Neural cell (in vitro differentiated cells): Measurements from ENCODE around the gene ANO4. TPM values are rescaled to one million over a fixed set of nuclear protein-coding genes. Genes with fewer than 3 reads are reported as not detected.

ENCODE experiments used
- H2AFZ ChIP-seq: fragments of 200-600, 300-800 bp; sonication (generic), shearing (Covaris generic); 2 replicates; pipeline ENCODE4 v1.6.0; 2014; ENCODE audit warnings: low read depth, mild to moderate bottlenecking, antibody characterized with exemption, low read length, moderate library complexity
- H3F3A ChIP-seq: fragments of 200-600 bp; shearing (Covaris generic); 2 replicates; pipeline ENCODE4 v1.6.1; 2016; ENCODE audit warnings: mild to moderate bottlenecking, moderate library complexity, mixed read lengths, antibody characterized with exemption, low read length; ENCODE audit not compliant: insufficient read depth, poor library complexity, severe bottlenecking
- H3K27ac ChIP-seq: fragments of 200-600, 300-800 bp; sonication (generic), shearing (Covaris generic); 2 replicates; pipeline ENCODE4 v1.5.1; 2014; ENCODE audit warnings: mild to moderate bottlenecking, low read length, moderate library complexity
- H3K27me3 ChIP-seq: fragments of 300-800, 200-600 bp; sonication (generic), shearing (Covaris generic); 2 replicates; pipeline ENCODE4 v1.6.0; 2014; ENCODE audit warnings: mild to moderate bottlenecking, low read depth, low read length, moderate library complexity; ENCODE audit not compliant: insufficient read depth
- H3K36me3 ChIP-seq: fragments of 300-800, 200-600 bp; sonication (generic), shearing (Covaris generic); 2 replicates; pipeline ENCODE4 v1.5.1; 2014; ENCODE audit warnings: mild to moderate bottlenecking, antibody characterized with exemption, low read length, moderate library complexity; ENCODE audit not compliant: insufficient read depth
- H3K4me2 ChIP-seq: fragments of 300-800, 200-600 bp; sonication (generic), shearing (Covaris generic); 2 replicates; pipeline ENCODE4 v1.6.0; 2014; ENCODE audit warnings: mild to moderate bottlenecking, low read length
- H3K4me3 ChIP-seq: fragments of 300-800, 200-600 bp; sonication (generic), shearing (Covaris generic); 2 replicates; pipeline ENCODE4 v1.5.1; 2014; ENCODE audit warnings: mild to moderate bottlenecking, low read length, moderate library complexity
- H3K79me2 ChIP-seq: fragments of 200-600 bp; shearing (Covaris generic); replicated peaks from 2 replicates; pipeline ENCODE4 v1.6.0; 2014; ENCODE audit warnings: mild to moderate bottlenecking, low read length, moderate library complexity; ENCODE audit not compliant: insufficient read depth
- H3K9ac ChIP-seq: fragments of 300-800, 200-600 bp; sonication (generic), shearing (Covaris generic); 2 replicates; pipeline ENCODE4 v1.6.1; 2016; ENCODE audit warnings: mild to moderate bottlenecking, low read length, mixed read lengths
- H3K9me2 ChIP-seq: fragments of 200-600 bp; shearing (Covaris generic); 2 replicates; pipeline ENCODE4 v1.6.1; 2016; ENCODE audit warnings: mild to moderate bottlenecking, low read length, mixed read lengths; ENCODE audit not compliant: insufficient read depth
- H3K9me3 ChIP-seq: fragments of 200-600, 300-800 bp; sonication (generic), shearing (Covaris generic); 2 replicates; pipeline ENCODE4 v1.6.1; 2016; ENCODE audit warnings: mild to moderate bottlenecking, mixed run types, low read length, moderate library complexity, mixed read lengths
- H4K20me1 ChIP-seq: fragments of 200-600 bp; shearing (Covaris generic); 2 replicates; pipeline ENCODE4 v1.6.1; 2016; ENCODE audit warnings: mild to moderate bottlenecking, mixed run types; ENCODE audit not compliant: insufficient read depth
- CTCF ChIP-seq: fragments of 450-650 bp; IDR thresholded peaks from 2 replicates; pipeline ENCODE4 v1.5.1; 2014; ENCODE audit warnings: antibody characterized with exemption, mild to moderate bottlenecking, moderate library complexity; ENCODE audit not compliant: poor library complexity, severe bottlenecking
- EP300 ChIP-seq: fragments of 450-650 bp; conservative IDR thresholded peaks from 2 replicates; pipeline ENCODE4 v1.6.1; 2014; ENCODE audit warnings: antibody characterized with exemption, mild to moderate bottlenecking, moderate library complexity; ENCODE audit not compliant: poor library complexity, severe bottlenecking
- EZH2 ChIP-seq: fragments of 200-600, 300-800 bp; shearing (Covaris generic), sonication (generic); IDR thresholded peaks from 2 replicates; pipeline ENCODE4 v1.6.1; 2014; ENCODE audit warnings: antibody characterized with exemption, low read length, borderline replicate concordance, mild to moderate bottlenecking; ENCODE audit not compliant: insufficient read depth, poor library complexity, severe bottlenecking
- MXI1 ChIP-seq: fragments of 450-650 bp; conservative IDR thresholded peaks from 2 replicates; pipeline ENCODE4 v1.6.1; 2014; ENCODE audit warnings: antibody characterized with exemption, mild to moderate bottlenecking; ENCODE audit not compliant: poor library complexity, severe bottlenecking
- POLR2AphosphoS5 ChIP-seq: IDR thresholded peaks from 2 replicates; pipeline ENCODE4 v1.6.1; 2012
- RAD21 ChIP-seq: fragments of 450-650 bp; conservative IDR thresholded peaks from 2 replicates; pipeline ENCODE4 v1.6.1; 2014; ENCODE audit warnings: antibody characterized with exemption, mild to moderate bottlenecking, moderate library complexity
- REST ChIP-seq: IDR thresholded peaks from 2 replicates; pipeline ENCODE4 v1.6.1; 2012; ENCODE audit warnings: borderline replicate concordance
- SMC3 ChIP-seq: fragments of 450-650 bp; conservative IDR thresholded peaks from 2 replicates; pipeline ENCODE4 v1.6.1; 2014; ENCODE audit warnings: antibody characterized with exemption, mild to moderate bottlenecking, moderate library complexity; ENCODE audit not compliant: poor library complexity
- TAF1 ChIP-seq: IDR thresholded peaks from 2 replicates; pipeline ENCODE4 v1.6.1; 2012; ENCODE audit warnings: low read depth
- polyA plus RNA-seq: library from polyadenylated mRNA; depleted of rRNA; stranded (reverse); fragments of >200 nt; gene quantifications from 2 replicates; pipeline ENCODE4 v1.2.3, GENCODE V29; 2014

The ANO4 gene
- polyA plus RNA-seq, 1 donor from 2014 or later, result 11.1 TPM

- TF ChIP-seq EP300, result no peak
- TF ChIP-seq CTCF, result no peak
- no peak for TF ChIP-seq REST
- no peak for TF ChIP-seq POLR2AphosphoS5
- no peak for TF ChIP-seq EZH2
- no peak for TF ChIP-seq RAD21
- TF ChIP-seq TAF1, result no peak
- no peak for TF ChIP-seq MXI1
- TF ChIP-seq SMC3, result no peak
- H3K4me2 ChIP-seq, result no peak overlapping the region
- H3K9me2 ChIP-seq, result no peaks in the 10 kb centered on the region
- no peak overlapping the region for H3K4me3 ChIP-seq
- no peak overlapping the region for H3K9ac ChIP-seq
- H3K79me2 ChIP-seq, result no peaks in the 10 kb centered on the region
- H3F3A ChIP-seq, result no peaks in the 10 kb centered on the region
- H3K27me3 ChIP-seq, result no peaks in the 10 kb centered on the region
- H3K9me3 ChIP-seq, result no peaks in the 10 kb centered on the region
- H3K27ac ChIP-seq, result no peak overlapping the region
- H4K20me1 ChIP-seq, result no peaks in the 10 kb centered on the region
- no peak overlapping the region for H2AFZ ChIP-seq
- no peaks in the 10 kb centered on the region for H3K36me3 ChIP-seq
Observed at GRCh38 chr12:101066489-101066888, 271.9 kb downstream of the ANO4 start.

GRCh38 chr12:101068402-101068801, 273.8 kb downstream of the ANO4 start:
- TF ChIP-seq RAD21, result no peak
- TF ChIP-seq SMC3, result no peak
- TF ChIP-seq REST, result no peak
- no peak for TF ChIP-seq TAF1
- TF ChIP-seq MXI1, result no peak
- no peak for TF ChIP-seq POLR2AphosphoS5
- TF ChIP-seq EP300, result no peak
- no peak for TF ChIP-seq CTCF
- TF ChIP-seq EZH2, result no peak
- no peaks in the 10 kb centered on the region for H3F3A ChIP-seq
- no peaks in the 10 kb centered on the region for H4K20me1 ChIP-seq
- no peak overlapping the region for H3K4me2 ChIP-seq
- no peaks in the 10 kb centered on the region for H3K9me3 ChIP-seq
- H3K9me2 ChIP-seq, result no peaks in the 10 kb centered on the region
- H3K27me3 ChIP-seq, result no peaks in the 10 kb centered on the region
- H3K36me3 ChIP-seq, result no peaks in the 10 kb centered on the region
- no peak overlapping the region for H2AFZ ChIP-seq
- no peaks in the 10 kb centered on the region for H3K79me2 ChIP-seq
- H3K9ac ChIP-seq, result no peak overlapping the region
- no peak overlapping the region for H3K27ac ChIP-seq
- no peak overlapping the region for H3K4me3 ChIP-seq
